SK-N-MC (cell line): ENCODE data around the gene ULK4.

Source experiments
- EZH2 ChIP-seq: fragments of 200-600 bp; sonication (generic); IDR thresholded peaks from one replicate; pipeline ENCODE4 v1.6.1; 2017; ENCODE audit warnings: antibody characterized with exemption
- FOXP2 ChIP-seq: optimal IDR thresholded peaks from 2 replicates; pipeline ENCODE3; 2011; ENCODE audit warnings: mild to moderate bottlenecking, moderate library complexity; ENCODE audit not compliant: insufficient read depth; ENCODE audit errors: extremely low read length, control extremely low read depth
- POLR2AphosphoS5 ChIP-seq: IDR thresholded peaks from 2 replicates; pipeline ENCODE4 v1.6.1; 2012; ENCODE audit warnings: mild to moderate bottlenecking, low read depth, low read length, borderline replicate concordance

- TF ChIP-seq EZH2 (no peak), POLR2AphosphoS5 (no peak), FOXP2 (no peak)
Measured at GRCh38 chr3:41836360-41837134, 125.4 kb downstream of the ULK4 start.
